Colon (tissue), 2 donors: ENCODE data around the gene NXNL1.
"Not testable (repeated sequence)": the region's sequence is repeated elsewhere in the genome, so short reads cannot be mapped to it uniquely, and the experiment has no call there.

Source experiments
- FAIRE-seq: peaks from 2 replicates; lab custom pipeline; 2012; peaks lifted over from hg19 to GRCh38; lab: Jason Lieb, UNC
- donor health status: control.
- donor health status: control.

NXNL1 gene, protein sequence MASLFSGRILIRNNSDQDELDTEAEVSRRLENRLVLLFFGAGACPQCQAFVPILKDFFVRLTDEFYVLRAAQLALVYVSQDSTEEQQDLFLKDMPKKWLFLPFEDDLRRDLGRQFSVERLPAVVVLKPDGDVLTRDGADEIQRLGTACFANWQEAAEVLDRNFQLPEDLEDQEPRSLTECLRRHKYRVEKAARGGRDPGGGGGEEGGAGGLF

DNA sequence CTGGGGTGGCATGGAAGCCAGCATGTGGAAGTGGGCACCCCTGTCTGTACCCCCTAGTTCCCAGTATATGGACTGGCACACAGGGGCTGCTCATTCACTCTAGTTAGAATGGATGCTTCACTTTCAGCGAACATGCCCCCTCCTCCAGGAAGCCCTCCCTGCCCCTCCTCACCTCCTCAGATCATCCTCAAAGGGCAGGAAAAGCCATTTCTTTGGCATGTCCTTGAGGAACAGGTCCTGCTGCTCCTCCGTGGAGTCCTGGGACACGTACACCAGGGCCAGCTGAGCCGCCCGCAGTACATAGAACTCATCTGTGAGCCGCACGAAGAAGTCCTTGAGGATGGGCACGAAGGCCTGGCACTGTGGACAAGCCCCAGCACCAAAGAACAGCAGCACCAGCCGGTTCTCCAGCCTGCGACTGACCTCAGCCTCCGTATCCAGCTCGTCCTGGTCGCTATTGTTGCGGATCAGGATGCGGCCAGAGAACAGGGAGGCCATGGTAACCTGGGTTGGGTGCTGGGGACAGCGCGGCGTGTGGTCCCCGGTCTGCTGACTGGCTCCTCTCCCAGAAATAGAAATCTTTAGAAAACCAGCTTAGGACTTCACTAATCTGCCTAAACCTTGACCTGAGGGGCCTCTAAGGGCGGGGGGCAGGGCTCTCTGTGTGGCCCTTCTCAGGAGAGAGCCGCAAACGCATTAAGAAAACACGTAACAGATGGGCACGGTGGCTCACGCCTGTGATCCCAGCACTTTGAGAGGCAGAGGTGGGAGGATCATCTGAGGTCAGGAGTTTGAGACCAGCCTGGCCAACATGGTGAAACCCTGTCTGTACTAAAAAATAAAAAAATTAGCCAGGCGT, at the start of gene NXNL1:
Gene NXNL1 (minus strand): TSS at position 555 of the 859 bp plus-strand sequence. CDS start 57 bp downstream, at position 498.
- FAIRE-seq: no peak

DNA sequence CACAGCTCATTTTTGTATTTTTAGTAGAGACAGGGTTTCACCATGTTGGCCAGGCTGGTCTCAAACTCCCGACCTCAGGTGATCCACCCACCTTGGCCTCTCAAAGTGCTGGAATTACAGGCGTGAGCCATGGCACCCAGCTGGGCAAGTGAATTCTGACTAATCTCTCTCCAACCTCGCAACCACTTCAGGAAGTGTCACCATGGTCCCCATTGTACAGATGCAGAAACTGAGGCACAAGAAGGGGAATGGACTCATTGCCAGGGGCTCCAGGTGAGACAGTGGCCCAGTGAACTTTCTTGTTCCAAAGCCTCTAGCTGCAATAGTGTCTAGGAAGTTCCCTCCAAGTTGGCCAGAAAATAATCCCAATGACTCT, 47.8 kb upstream of the NXNL1 start:
- not testable (repeated sequence) for FAIRE-seq

DNA sequence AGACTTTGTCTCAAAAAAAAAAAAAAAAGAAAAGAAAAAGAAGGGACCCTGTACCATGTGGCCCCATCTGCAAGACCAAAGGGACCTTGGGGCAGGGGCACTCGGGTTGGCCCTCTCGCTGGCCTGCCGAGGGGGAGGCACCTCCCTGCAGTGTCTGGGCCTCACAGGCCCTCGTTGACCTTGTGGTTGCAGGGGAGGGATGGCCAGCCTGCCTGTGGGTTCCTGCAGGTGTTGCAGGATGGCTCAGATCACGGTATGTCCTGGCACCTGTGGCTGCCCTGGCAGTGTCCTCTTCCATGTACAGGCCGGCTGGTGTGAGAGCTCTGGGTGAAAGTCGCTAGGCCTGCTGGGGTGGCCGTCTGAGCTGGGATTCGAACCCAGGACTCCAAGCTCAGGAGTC, 46.0 kb upstream of the NXNL1 start:
- no peak for FAIRE-seq

DNA sequence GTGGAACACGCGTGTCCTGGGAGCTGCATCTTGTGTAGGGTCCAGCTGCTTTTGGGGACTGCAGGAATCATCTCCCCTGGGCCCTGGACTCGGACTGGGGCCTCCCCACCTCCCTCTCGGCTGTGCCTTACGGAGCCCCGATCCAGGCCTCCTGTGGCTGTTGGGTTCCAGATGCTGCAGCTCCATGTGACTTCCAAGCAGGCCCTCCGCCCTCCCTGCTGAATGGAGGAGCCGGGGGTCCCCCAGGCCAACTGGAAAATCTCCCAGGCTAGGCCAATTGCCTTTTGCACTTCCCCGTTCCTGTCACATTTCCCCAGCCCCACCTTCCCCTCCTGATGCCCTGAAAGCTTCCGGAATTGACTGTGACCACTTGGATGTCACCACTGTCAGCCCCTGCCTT, 44.5 kb upstream of the NXNL1 start:
- FAIRE-seq: no peak

DNA sequence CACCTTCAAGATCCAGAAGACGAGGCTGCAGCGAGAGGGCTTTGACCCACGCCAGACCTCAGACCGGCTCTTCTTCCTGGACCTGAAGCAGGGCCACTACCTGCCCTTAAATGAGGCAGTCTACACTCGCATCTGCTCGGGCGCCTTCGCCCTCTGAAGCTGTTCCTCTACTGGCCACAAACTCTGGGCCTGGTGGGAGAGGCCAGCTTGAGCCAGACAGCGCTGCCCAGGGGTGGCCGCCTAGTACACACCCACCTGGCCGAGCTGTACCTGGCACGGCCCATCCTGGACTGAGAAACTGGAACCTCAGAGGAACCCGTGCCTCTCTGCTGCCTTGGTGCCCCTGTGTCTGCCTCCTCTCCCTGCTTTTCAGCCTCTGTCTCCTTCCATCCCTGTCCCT, 43.7 kb upstream of the NXNL1 start:
- no peak for FAIRE-seq

DNA sequence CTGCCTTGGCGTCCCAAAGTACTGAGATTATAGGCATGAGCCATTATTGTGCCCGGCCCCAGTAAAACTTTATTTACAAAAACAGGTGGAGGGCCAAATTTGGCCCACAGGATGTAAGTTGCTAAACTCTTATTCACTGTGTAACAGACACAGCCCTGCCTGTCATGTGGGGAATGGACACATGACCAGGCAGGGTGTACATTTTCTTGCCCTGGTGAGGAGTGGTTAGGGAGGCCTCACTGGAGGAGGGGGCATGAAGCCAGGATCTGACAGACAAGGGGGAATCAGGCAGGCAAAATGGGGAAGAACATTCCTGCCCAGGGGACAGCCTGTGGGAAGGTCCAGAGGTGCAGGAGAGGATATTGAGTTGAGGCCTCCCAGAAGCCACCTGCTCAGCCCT, 43.3 kb upstream of the NXNL1 start:
- FAIRE-seq: no peak

DNA sequence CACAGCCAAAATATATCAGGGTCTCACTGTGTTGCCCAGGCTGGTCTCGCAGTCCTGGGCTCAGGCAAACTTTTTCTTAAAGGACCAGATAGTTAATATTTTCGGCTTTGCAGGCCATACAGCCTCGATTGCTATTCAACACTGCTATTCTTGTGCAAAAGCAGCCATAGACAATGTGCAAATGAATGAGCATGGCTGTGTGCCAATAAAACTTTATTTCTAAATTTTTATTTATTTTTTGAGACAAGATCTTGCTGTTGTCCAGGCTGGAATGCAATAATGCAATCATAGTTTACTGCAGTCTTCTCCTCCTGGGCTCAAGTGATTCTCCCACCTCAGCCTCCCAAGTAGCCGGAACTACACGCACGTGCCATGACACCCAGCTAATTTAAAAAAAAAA, 42.5 kb upstream of the NXNL1 start:
- no peak for FAIRE-seq

DNA sequence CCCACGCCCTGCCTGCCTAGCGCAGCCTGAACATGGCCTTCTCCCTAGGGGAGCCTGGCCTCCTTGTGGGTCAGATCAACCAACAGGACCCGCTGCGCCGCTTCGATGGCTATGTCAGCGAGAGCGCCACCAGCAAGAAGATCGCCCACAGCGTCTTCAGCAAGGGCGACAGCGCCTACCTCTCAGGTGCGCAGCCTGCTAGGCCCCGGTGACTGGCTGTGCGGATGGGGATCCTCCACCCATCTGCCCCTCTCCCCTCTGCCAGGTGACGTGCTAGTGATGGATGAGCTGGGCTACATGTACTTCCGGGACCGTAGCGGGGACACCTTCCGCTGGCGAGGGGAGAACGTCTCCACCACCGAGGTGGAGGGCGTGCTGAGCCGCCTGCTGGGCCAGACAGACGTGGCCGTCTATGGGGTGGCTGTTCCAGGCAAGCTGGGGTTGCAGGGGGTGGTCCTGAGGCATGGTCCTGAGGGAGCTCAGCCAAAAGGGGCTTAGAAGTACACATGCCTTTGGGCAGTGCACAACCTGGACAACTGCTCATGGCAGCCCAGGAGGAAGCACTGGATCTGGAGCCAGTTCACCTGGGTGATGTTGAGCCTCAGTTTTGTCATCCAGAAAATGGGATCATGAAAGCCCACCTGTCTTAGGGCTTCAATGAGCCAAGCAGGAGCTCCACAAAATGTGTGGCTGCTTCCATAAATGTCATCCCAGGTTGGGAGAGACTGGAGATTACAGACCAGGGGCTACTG, 39.9 kb upstream of the NXNL1 start:
- FAIRE-seq: no peak

DNA sequence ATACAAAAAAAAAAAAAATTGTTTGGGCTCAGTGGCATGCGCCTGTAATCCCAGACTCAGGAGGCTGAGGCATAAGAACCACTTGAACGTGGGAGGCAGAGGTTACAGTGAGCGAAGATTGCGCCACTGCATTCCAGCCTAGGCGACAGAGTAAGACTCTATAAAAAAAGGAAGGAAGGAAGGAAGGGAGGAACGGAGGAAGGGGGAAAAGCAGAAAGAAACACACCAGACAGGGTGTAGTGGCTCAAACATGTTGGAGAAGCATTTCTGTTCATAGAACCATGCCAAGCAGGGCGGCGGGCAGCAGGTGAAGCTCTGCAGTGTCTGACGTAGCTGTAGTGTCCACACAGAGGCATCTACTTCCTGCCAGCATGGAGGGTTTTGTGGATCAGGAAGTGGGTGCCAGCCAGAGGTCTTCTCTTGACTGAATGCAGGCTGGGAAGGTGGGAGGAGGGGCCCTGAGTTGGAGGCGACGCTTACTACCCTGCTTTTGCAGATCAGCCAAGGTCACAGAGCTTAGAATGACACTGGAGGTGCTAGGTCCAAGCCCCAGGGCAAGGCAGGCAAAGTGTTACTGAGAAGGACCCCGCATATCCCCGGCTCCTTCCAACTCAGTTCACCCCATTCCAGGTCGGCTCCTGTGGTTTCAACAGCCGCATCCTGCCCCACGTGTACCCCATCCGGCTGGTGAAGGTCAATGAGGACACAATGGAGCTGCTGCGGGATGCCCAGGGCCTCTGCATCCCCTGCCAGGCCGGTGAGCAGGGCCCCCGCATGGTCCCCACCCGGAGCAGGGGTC, 39.1 kb upstream of the NXNL1 start:
- FAIRE-seq: no peak

DNA sequence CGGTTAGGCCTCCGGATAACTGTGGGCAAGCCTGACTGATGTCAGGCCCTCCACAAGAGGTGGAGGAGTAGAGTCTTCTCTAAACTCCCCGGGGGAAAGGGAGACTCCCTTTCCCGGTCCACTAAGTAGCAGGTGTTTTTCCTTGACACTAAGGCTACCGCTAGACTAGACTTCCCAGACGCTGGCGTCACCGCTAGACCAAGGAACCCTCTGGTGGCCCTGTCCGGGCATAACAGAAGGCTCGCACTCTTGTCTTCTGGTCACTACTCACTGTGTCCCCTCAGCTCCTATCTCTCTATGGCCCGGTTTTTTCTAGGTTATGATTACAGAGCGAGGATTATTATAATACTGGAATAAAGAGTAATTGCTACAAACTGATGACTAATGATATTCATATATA, 38.3 kb upstream of the NXNL1 start:
- not testable (repeated sequence) for FAIRE-seq

DNA sequence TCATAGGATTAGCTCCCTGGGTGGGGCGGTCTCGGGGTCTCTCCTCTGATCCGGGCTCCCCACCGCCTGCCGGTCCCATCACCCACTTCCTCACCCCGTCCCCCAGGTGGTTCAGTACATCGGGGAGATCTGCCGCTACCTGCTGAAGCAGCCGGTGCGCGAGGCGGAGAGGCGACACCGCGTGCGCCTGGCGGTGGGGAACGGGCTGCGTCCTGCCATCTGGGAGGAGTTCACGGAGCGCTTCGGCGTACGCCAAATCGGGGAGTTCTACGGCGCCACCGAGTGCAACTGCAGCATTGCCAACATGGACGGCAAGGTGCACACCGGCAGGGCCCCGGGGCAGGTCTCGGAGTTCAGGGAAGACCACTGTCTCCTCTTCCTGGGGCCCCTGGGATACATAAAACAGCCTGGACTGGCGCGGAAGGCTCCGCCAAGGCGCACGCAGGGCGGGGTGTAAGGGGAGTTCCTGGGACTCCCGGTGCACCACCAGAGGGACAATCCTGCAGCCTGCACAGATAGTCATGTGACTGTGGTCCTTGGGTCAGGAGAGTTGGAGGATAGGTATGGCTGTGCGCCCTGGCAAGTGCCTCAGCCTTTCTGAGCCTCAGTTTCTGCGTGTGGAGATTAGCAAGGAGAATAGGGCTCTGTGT, 36.5 kb upstream of the NXNL1 start:
- no peak for FAIRE-seq

DNA sequence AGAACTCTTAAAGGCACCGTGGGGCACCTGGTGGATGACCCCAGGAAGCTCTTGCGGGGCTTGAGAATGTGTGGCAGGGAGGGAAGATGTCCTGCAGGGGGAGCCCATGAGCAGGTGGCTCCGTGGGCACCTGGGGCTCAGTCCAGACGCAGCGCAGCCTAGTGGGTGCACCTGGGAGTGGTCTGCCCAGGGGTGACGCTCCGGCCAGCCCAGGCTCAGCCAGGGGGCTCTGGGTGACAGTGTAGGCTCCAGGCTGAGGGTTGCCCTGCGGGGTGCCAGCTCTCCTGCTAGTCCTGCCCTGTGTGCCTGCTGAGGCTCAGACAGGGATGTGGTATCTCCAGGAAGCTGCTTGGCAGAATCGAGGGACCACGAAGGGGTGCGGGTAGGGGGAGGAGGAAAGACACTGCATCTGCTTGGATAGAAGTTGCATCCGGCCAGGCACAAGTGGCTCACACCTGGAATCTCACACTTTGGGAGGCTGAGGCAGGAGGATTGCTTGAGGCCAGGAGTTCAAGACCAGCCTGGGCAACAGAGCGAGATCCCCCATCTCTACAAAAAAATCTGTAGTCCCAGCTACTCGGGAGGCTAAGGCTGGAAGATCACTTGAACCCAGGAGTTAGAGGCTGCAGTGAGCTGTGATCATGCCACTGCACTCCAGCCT, 35.7 kb upstream of the NXNL1 start:
- FAIRE-seq: no peak

DNA sequence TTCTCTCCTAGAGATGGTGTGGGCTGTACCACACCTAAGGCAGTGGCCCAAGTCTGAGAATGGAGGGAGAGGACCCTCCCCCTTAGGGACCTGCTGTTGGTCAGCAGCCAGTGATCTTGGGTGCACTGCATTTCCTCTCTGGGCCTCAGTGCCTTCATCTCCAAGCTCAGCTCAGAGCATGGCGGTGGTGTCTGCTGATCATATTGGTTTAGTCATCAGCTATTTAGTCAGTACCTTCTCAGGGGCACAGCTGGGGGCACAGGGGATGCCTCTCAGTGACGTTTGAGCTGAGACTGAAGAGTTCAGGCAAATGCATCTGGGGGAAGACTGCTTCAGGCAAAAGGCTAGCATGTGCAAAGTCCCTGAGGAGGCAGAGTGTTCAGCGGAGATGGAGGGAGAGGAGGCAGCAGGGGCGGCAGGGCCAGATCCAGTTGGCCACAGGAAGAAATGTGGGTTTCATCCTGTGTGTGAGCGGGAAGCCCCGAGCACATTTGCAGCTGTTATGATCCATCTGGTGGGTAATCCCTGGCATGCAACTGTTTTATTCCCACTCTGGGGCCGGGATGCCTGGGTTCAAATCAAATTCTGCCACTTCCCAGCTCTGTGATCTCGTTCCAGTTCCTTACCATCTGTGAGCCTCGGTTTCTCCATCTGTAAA, 35.0 kb upstream of the NXNL1 start:
- no peak for FAIRE-seq

DNA sequence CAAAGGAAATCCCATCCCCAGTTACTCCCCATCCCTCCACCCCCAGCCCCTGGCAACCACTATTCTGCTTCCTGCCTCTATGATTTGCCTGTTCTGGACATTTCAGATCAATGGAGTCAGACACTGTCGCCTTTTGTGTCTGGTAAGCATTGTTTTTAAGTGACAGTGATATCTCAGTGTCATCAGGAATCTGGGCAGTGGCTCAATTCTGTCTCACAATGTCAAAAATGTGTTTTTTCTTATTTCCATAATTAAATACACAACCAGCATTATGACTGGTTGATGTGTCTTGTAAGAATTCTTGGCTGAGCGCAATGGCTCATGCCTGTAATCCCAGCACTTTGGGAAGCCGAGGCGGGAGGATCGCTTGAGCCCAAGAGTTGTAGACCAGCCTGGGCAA, 30.6 kb upstream of the NXNL1 start:
- no peak for FAIRE-seq

DNA sequence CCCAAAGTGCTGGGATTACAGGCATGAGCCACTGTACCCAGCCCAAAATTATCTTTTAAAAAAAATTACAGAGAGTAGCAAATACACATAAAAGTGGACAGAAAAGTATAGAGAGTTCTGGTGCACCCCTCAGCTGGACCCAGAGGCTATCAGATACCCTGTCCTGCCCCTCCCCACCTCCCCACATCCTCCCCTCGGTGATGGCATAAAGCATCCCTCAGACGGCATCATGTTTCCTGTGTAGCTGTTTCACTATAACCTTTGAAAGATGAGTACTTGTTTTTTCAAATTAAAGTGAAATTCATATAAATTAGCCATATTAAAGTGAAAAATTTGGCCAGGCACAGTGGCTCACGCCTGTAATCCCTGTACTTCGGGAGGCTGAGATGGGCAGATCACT, 29.7 kb upstream of the NXNL1 start:
- no peak for FAIRE-seq

DNA sequence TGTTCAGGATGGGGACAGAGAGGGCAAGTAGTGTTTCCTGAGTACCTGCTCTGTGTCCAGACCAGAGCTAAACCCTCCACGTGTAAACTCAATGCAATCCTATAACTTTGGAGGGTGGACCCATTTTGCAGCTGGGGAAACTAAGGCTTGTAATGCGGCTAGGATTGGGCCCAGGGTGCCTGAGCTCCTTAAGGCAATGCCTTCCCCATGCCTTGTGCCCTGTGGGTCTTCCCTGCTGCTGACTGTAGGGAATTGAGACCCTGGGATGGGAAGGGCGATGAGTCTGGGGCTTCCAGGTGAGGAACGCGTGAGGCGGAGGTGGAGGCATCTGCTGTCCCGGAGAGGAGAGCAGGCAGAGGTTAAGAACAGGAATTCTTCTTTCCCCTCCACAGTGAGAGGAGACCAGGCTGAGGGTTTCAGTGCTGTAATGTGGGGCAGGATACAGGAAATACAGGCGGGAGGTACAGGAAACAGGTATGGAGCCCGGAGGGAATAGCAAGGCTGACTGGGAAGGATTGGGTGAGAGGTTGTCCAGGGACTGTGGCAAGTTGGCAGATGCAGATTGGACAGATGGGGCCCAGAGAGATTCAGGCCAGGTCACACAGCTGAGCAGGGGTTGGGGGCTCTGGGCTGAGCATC, 28.8 kb upstream of the NXNL1 start:
- FAIRE-seq: no peak

DNA sequence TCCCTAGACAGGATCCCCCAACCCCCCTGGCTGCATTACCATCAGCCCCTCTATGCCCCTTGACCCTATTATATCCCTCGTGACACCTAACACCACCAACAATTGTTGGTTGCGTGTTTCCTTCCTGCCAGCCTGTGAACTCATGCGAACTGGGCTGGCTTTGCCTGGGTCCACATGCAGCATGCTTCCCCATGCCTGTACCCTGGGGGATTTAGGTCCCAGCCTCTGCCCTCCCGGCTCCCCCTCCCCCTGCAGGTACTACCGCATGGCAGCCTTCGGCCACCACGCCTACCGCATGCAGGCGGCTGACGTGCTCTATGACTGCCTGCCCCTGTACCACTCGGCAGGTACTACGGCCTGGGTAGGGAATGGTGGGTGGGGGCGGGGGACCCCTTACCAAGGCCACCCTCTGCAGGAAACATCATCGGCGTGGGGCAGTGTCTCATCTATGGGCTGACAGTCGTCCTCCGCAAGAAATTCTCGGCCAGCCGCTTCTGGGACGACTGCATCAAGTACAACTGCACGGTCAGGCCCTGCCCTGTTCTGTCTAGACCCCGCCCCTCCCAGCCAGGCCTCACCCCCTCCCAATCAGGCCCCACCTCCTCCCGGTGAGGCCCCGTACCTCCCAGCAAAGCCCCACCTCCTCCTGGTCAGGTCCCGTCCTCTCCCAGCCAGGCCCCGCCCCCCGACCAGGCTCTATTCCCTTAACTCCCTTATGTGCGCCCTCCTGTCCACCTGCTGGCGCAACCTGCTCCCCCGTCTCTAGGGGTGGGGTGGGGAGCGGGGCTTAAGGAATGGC, 28.1 kb upstream of the NXNL1 start:
- FAIRE-seq: no peak

DNA sequence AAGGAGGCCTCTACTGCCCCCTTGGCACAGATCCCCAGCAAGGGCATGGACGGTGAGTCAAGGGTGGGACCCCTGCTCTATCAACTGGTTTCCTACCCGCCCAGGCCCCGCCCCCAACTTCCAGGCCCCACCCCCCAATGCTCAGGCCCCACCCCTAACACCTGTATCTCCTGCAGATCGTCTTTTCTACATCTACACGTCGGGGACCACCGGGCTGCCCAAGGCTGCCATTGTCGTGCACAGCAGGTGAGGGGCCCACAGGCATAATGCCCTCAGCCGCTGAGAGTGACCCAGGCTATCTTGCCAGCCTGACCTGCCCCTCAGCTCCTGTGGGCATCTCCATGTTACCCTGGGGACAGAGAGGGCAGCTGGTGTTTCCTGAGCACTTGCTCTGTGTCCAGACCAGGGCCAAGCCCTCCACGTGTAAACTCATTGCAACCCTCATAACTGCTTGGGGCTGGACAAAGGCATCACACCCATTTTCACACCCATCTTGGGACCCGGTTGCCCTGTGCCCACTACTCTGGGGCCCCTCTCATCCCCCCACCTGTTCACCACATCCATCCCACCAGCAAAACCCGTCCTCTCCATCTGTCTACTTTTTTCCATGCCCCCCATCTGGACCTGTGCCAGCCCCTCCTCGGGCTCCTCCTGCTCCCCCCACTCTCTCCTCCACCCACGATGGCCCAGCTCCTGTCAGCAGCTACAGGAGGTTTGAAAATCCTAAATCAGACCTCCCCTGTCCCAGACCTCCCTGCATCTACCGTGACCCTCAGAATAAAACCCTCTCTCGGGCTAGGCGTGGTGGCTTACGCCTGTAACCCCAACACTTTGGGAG, 26.8 kb upstream of the NXNL1 start:
- FAIRE-seq: no peak
